DMS 273 (cell line): ENCODE data around the gene LCN6.
"Not testable (repeated sequence)": the region's sequence is repeated elsewhere in the genome, so short reads cannot be mapped to it uniquely, and the experiment has no call there.

Source experiments
- DNase-seq: peaks from one replicate; lab custom pipeline; 2025; ENCODE audit not compliant: unreplicated experiment; lab: John Stamatoyannopoulos, UW

LCN6 gene

GRCh38 chr9:136784249-136784996, 36.1 kb upstream of the LCN6 start:
- peak; percentile 81 for DNase-seq

GRCh38 chr9:136782452-136782851, 34.1 kb upstream of the LCN6 start:
- no peak for DNase-seq

GRCh38 chr9:136779808-136780207, 31.5 kb upstream of the LCN6 start:
- peak; percentile 29 for DNase-seq

GRCh38 chr9:136777359-136777758, 29.0 kb upstream of the LCN6 start:
- no peak for DNase-seq

GRCh38 chr9:136776947-136777346, 28.6 kb upstream of the LCN6 start:
- DNase-seq: no peak

- no peak for DNase-seq
These were observed 26.9 kb upstream of the LCN6 start for GRCh38 chr9:136775191-136775590.

GRCh38 chr9:136774416-136775045, 26.2 kb upstream of the LCN6 start:
- DNase-seq: no peak

GRCh38 chr9:136773386-136774044, 25.2 kb upstream of the LCN6 start:
- DNase-seq: peak; percentile 60

GRCh38 chr9:136771907-136772415, 23.6 kb upstream of the LCN6 start:
- no peak for DNase-seq

- DNase-seq: peak; percentile 62
These were observed 21.4 kb upstream of the LCN6 start for GRCh38 chr9:136769710-136770191.

- DNase-seq: peak; percentile 74
These were observed 18.2 kb upstream of the LCN6 start for GRCh38 chr9:136766410-136767120.

- not testable (repeated sequence) for DNase-seq
These were observed 17.6 kb upstream of the LCN6 start for GRCh38 chr9:136765745-136766409.

- no peak for DNase-seq
These were observed 16.7 kb upstream of the LCN6 start for GRCh38 chr9:136765041-136765440.

- no peak for DNase-seq
These were observed 16.1 kb upstream of the LCN6 start, which contains the start of gene LCN15 for GRCh38 chr9:136764301-136764891. Gene LCN15 (minus strand): TSS chr9:136764518. CDS start chr9:136764488, 30 bp downstream.

GRCh38 chr9:136763649-136764035, 15.3 kb upstream of the LCN6 start:
- no peak for DNase-seq

- DNase-seq: peak; percentile 74
These were observed 14.8 kb upstream of the LCN6 start for GRCh38 chr9:136762915-136763648.

GRCh38 chr9:136762221-136762691, 13.9 kb upstream of the LCN6 start:
- DNase-seq: no peak

- no peak for DNase-seq
These were observed 13.2 kb upstream of the LCN6 start for GRCh38 chr9:136761545-136761981.

GRCh38 chr9:136760834-136761544, 12.7 kb upstream of the LCN6 start:
- DNase-seq: peak; percentile 80
